Lung microvascular endothelial cell (primary cell): Measurements from ENCODE around the gene CALHM1. TPM values are rescaled to one million over a fixed set of nuclear protein-coding genes. Genes with fewer than 3 reads are reported as not detected.
"Not testable (repeated sequence)": the region's sequence is repeated elsewhere in the genome, so short reads cannot be mapped to it uniquely, and the experiment has no call there.

Experiments
- DNase-seq, 2 donors: peaks; one replicate each; pipeline versions ENCODE4 v3.0.0 to v3.0.0-alpha.2; 2010; ENCODE audit warnings: low read depth in 2 of 2
- total RNA-seq: library from RNA; depleted of rRNA; stranded (reverse); fragments of >200 nt; gene quantifications from 2 replicates; pipeline ENCODE4 v1.2.1, GENCODE V29; 2014

The CALHM1 gene, protein sequence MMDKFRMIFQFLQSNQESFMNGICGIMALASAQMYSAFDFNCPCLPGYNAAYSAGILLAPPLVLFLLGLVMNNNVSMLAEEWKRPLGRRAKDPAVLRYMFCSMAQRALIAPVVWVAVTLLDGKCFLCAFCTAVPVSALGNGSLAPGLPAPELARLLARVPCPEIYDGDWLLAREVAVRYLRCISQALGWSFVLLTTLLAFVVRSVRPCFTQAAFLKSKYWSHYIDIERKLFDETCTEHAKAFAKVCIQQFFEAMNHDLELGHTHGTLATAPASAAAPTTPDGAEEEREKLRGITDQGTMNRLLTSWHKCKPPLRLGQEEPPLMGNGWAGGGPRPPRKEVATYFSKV
- total RNA-seq, result not detected in 2 replicates

DNA sequence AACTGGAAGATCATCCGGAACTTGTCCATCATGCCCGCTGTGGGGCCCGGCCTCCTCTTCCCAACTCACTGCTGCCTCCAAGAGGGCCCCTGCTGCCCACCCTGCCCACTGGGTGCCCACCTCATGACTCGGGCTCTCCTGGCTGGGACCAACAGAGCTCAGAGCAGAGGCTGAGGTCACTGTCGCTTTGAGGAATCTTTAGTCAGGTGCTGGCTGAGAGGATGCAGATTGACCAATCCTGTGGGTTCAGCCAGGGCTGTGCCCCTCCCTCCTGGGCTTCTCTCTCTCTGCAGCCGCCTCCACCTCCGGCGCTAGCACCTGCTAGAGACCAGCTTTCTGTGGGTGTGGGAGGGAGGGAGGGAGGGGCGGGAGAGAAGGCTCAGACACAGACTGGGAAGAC is at the start of gene CALHM1:
Gene CALHM1, minus strand, starts transcription at position 181 of the 400 bp plus-strand sequence. Its CDS starts 149 bp downstream, at position 32.
- DNase-seq, result no peak

DNA sequence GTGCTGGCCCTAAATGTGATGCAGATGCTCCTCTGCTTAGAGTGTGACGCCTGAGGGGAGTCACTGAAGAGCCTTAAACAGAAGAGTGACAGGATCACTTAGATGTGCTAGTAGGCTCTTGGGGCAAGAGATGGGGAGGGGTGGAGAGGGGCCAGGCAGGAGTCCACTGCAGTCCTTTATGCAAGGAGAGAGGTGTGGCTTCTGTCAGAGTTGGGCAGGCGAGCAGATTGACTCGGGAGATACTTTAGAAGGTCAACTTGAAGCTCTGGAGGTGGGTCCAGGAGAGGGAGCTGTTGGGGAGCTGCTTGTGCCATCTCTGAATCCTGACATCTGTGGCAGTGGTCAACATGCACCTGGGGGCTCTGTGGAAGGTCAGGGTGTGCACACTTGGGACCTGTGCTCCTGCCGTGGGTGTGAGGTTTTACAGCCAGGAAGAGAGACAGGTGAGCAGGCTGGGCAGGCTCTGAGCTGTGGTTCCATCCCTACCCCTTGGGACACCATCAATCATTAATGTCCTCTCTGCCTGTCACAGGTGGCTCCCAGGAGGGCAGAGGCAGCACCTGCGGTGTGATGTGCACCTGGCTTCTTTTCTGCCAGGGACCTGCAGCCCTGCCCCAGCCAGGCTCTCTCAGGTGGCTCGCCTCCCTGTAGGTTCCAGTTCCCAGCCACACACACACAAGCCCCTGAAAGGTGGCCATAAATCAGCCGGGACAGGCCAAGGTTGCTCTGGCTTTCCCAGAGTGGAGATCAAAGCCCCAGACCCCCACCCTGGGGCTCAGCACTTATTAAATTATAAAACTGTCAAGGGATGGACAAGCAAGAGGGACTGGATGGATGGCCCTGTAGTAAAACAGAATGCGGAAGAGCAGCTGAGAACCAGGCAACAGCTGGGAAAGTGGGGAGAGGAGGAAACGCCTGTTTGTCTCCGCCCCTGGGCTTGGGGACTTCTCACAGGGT is 48.8 kb upstream of the CALHM1 start:
- DNase-seq, result no peak

DNA sequence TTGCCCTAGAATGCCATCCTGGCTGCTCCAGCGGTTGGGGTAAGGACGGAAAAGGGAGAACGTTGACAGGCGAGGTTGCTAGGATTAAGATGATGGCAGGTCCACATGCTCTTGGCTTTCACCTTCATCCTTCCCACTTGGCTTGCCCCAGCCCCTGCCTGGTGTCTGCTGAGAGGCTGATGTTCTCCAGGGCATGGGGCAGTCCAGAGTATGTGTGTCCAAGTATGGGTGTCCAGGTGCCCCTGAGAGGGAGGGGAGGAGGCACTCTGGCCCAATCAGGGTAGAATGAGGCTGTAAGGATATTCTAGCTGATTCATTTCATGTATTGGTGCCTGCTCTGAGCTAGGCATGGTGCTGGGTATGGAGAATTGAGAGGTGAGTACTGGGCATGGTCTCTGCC is 47.4 kb upstream of the CALHM1 start:
- DNase-seq, result no peak

DNA sequence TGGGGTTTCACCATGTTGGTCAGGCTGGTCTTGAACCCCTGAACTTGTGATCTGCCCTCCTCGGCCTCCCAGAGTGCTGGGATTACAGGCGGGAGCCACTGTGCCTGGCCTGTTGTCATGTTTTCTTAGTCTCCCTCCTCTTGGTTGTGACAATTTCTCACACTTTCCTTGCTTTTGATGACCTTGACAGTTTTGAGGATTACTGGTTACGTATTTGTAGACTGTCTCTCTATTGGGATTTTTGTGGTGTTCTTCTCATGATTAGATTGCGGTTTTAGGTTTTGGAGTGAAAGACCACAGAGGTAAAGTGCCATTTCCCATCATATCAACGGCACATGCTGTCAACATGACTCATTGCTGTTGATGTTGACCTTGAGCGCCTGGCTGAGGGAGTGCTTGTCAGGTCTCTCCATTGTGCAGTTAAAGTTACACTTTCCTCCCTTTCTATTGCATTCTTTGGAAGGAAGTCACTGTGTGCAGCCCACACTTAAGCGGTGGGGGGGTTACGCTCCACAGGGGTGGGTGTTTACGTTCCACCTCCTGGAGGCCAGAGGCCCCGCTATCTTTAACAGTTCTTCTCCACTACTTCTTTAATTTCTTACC is 45.6 kb upstream of the CALHM1 start:
- DNase-seq, result peak; percentile 84

DNA sequence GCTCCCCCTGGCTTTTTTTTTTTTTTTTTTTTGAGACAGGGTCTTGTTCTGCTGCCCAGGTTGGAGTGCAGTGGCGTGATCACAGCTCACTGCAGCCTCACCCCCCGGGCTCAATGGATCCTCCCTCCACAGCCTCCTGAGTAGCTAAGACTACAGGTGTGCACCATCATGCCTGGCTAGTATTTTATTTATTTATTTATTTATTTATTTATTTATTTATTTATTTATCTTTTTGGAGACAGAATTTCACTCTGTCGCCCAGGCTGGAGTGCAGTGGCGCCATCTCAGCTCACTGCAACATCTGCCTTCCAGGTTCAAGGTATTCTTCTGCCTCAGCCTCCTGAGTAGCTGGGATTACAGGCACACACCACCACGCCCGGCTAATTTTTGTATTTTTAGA is 45.1 kb upstream of the CALHM1 start:
- DNase-seq, result not testable (repeated sequence)

DNA sequence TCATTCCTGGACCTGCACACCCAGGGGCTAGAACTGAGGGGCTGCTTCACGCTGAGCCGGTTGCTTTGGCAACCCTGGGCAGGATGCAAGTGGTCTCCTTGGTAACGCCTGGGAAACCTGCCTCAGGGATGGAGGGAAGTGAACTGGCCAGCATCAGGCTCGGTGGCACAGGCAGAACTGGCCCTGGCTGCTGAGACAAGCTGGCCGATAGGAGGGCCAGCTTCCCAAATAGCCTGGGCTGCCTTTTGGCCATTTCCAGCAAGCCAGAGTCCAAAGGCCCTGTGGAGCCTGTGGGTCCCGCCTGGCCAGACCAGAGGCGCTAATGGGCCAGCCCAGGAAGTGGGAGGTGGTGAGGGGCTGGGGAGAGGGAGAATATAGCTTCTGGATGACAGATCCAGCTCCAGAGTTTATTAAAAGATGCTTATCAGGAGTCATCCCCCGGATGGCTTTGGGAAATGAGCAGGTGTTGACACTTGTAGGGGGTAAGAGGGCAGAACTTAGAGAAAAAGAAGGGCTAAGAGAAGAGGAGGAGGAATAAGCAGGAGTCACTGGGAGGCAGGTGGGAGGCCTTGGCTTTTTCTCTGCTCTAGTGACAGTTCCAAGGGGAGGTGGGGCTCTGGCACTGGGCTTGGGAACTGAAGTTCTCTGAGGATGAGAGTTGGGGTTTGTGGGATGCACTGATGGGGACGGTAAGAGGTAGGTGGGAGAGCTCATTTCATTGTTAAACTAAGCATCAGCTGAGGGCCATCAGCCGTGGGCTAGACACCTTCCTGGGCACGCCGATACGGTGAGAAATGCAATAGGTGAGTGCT is 44.4 kb upstream of the CALHM1 start:
- DNase-seq, result no peak

DNA sequence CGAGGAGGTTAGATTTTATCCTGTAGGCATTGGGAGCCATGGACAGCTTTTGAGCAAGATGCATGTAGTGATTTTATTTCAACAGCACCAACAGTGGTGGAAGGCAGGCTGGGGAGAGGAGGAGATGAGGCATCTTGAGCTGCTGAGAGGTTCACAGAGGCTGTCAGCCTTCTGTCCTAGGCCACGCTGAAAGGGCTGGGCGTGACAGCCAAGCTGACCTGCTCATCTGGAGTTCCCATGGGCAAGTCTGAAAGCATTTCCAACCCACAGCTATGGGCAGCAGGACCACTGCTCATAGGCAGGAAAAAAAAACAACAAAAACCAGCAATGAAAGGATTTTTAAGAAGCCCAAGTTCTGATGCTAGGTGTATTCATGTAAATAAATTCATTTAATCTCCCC is 42.5 kb upstream of the CALHM1 start:
- DNase-seq, result no peak

DNA sequence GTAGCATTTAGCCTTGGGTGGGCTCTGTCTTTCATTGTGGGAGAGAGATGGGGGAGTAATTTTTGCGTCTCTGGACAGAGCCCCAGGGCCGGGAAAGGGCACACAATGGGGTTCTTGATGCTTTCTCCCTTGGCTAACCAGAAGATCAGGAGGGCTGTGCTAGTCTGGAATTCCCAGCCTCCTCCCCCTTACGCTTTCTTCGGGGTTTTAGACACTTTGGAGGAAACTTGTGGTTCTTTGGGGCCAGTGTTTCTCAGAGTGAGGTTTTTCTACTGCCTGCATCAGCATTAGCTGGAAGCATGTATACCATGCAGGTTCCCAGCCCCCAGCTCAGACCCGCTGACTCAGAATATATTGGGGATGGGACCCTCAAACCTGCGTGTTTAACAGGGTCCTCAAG is 41.8 kb upstream of the CALHM1 start:
- DNase-seq, result no peak

DNA sequence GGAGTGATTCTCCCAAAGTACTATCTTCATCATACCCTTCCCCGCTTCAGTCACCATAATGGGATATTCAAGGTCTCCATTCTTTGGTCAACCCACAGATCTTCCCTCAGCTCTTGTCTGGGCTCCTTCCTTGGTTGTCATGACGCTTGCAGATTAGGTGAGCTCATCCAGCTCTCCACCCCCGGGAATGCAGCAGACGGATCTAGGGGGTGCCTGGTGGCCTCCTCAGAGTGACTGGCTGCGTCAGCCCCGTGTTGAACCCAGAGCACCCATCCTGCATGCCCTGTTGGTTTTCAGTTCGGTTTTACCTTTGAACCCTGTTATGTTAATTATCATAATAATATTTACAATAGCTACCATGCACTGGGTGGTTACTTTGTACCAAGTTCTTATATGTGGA is 41.2 kb upstream of the CALHM1 start:
- no peak for DNase-seq

DNA sequence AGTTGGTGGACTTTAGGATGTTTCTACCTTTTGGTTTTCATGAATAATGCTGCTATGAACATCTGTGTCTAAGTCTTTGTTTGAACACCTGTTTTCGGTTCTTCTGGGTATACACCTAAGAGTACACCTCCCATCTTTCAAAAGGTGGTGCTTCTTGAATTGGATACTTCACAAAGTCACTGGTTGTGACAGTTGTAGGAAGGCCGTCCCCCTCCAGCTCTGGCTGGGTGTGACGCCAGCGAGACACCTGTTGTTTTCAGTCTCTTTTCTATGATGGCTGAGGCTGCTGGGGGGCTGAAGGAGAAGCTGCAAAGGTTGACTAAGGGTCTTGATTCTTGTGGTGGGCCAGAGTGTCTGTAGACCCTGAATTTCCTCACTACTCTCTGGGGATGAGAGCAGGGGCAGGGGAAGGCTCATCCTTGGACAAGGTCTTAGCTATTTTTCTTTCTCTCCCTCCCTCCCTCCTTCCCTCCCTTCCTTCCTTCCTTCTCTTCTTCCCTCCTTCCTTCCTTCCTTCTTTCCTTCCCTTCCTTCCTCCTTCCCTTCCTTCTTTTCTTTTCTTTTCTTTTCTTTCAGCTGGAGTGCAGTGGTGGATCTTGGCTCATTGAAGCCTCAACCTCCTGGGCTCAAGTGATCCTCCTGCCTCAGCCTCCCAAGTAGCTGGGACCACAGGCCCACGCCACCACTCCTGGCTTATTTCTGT is 40.4 kb upstream of the CALHM1 start:
- DNase-seq, result no peak

DNA sequence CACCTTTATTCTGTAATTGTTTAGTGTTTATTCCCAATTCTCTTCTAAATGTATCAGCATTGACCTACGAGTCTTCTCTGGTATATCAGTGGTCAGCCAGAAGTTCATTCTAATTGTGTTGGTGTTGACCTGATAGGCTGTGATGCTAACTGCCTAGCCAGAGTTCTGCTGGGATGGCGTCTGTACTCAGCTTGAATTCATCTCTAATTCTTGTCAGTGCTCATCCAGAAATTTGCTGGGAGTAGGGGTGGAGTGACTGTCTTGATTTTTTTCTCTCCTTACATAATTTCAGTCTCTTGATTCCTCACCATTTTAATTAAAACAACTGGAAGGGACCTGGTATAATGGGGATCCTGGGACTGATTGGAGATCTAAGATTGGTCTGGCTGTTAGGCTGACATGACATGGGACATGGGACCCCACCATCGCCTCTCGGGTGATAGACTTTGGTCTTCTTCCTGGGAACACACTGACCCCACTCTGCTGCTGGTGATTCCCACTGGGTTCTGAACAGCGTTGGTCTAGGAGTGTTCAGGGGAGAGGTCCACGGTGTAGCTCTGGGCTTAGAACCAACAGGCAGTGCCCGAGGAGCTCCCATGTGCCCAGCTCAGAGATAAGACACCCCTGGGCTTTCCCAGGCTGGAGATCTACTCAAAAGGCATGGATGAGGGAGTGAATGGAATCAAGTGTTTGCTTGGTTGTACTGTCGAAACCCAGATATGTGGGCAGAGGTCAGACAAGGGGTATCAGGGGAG is 38.6 kb upstream of the CALHM1 start:
- no peak for DNase-seq

DNA sequence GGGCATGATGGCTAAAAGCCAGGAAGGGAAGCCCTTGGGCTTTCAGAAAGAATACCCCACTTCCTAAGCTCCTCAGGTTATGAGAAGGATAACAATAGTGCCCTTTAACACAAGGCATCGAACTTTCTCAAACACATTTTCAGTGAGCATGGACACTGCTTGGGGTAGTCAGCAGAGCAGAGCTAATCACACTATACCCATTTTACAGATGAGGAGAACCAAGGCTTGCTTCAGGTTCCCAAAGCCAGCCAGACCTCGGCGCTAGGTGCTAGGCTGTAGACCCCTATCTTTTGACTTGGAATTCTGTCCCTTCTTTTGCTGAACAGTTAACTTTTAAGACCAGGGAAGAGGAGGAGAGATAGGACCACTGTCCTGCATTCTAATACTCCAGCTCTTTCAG is 36.6 kb upstream of the CALHM1 start:
- no peak for DNase-seq

DNA sequence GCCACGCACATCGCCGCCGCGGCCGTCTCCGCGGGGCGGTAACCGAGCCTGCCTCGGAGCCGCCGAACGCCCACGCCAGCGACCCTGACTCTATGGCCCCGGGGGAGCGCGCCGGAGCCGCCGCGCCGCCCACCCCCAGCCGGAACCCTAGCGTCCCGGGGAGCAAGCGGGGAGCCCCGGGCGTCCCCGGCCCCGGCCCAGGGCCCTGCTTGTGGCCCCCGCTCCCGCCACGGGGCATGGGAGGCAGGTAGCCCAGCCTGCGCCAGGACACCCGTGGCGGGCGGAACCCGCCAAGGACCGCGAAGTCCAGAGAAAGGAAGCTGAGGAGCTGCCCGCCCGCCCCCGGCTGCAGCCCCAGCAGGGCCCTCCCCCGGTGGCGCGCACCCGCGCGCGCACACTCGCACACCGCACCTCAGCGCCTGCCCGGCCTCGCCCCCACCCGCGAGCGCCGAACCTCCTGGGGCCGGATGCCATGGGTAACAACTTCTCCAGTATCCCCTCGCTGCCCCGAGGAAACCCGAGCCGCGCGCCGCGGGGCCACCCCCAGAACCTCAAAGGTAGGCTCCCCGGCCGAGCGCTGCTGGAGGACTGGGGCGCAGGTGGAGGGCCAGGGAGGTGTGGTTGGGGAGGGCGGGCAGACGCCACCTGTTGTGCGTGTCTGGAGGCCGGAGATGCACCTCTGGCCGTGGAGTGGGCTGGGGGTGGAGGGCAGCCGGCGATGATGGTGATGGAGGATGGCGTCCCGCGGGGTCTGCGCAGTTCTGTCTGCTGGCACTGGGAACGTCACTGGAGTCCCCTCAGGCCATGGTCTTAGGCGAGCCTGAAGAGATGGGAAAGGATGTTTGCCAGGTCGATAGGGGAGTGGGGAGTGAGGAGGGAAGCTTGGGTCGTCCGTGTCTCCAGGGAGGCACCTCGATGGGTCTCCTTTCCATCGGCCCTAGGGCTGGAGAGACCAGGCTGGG is 35.5 kb upstream of the CALHM1 start:
- DNase-seq, result no peak

DNA sequence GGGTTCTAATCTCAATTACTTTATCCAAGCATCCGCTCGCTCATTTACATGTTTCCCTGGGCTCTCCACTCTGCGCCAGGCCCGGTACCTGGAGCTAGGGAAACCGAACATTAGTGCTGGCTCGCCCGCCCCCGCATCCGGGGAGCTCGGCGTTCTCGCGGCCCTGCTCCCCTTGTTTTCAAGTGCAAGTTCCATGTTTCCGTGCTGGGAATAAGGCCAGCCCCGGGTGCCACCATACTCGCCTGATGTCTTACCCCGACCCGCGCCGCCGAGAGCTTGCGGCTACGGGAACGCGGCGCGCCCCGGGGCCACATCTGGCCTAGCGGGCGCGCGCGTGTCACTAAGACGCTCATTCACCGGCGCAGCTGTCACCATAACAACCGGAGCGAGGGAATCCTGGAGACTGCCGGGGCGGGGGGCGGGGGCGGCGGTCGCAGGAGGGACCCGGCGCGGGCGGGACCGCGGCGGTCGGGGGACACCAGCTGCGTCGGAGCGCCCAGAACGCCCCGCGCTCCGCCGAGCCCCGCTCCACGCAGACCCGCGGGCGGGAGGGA is 34.7 kb upstream of the CALHM1 start, which contains the start of gene NEURL1:
Gene NEURL1, plus strand, starts transcription at position 344 of the 554 bp plus-strand sequence. CDS start 683 bp downstream, outside the sequence.
- peak in 1 of 2 donors; percentile 19 for DNase-seq

DNA sequence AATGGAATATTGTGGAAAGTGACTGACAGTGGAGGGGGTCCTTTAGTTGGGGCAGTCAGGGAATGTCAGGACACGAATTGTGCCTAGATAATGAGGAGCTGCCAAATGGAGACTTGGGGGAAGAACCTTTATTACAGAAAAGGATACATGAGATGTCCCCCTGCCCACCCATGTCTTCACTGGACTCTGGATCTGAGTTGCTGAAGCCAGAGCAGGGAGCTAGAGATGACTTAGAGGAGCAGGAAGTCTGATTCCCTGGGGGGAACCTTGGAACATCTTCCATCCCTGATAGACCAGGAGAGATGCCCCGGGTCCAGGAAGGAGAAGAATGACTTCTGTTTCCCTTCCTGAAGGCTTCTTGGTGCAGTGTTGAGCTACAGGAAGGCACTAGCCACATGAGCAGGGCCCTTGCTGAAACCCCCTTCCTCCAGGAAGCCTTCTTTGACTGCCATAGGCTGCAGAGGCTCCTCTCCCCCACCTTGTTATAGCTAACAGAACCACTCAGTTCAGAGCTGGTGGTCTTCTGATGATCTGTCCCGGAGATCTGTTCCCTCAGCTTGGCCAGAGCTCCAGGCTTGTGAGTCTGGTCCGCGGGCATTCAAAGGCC is 34.1 kb upstream of the CALHM1 start:
- no peak for DNase-seq

DNA sequence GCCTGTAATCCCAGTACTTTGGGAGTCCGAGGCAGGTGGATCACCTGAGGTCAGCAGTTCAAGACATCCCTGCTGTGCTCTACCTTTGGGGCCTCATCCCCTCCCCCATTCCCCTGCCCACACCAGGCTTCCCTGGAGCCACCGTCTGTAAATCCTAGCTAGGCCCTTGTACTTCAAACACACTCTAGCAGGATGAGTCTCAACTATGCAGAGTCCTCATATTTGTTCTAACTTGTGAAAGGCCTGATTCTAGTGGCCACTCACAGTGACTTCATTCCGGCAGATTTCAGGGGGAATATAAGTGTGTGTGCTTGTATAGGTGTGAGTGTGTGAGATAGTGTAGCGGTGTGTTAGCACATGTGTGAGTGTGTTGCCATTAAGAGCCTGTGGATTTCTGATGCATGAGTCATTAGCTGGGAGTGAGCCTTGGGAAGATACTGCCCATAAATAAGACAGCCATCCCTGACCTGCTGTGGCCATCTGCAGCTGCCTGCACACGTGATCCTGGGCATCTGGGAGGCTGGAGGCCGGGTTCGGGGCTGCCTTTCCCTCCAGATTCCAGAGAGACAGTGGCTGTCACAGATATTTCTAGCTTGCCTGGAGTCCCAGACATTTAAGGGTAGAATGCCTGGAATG is 33.1 kb upstream of the CALHM1 start:
- peak in 1 of 2 donors; percentile 75 for DNase-seq

DNA sequence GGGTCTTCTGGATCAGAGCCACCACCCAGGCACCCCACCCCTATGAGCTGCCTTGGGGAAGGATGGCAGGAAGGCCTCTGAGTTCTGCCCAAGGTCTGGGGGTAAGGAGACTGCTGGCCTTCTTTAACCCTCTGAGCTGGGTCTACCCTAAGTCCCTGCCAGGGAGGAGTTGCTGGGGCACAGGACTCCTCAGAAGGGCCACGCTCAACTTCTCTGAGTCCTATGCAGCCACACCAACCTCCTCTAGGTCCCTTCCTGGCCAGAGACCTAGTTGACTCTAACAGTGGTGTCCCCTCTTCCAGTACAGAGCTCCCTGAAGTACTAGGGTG is 32.2 kb upstream of the CALHM1 start:
- DNase-seq, result no peak

DNA sequence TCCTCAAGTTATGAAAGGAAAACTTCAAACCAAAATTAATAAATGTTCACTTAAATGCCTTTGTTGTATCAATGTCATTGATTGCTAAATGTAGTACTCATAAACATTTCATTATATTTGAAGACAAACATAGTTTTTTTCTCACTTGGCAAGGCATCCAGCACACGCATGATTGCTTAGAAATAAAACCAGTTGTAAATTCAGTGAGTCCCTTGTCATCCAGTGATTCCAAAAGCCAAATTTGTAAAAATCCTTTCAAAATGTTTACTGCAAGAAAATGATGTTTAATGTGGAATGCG is 28.7 kb upstream of the CALHM1 start:
- no peak for DNase-seq
